RCC 7860 (cell line): ENCODE results near the gene SRC.

Experiments
- DNase-seq: peaks from one replicate; pipeline ENCODE4 v3.0.0-alpha.2; 2015; ENCODE audit warnings: low spot score
- FAIRE-seq: peaks from 2 replicates; lab custom pipeline; 2012; peaks lifted over from hg19 to GRCh38; lab: Jason Lieb, UNC

The SRC gene

GRCh38 chr20:37314617-37315016 lies 31.3 kb upstream of the SRC start:
- FAIRE-seq (no peak), DNase-seq (no peak)

- DNase-seq (no peak), FAIRE-seq (no peak)
These were observed 30.9 kb upstream of the SRC start for GRCh38 chr20:37315021-37315451.

GRCh38 chr20:37315452-37316110 lies 30.4 kb upstream of the SRC start:
- FAIRE-seq, result no peak

GRCh38 chr20:37316116-37316774 lies 29.7 kb upstream of the SRC start:
- DNase-seq (no peak), FAIRE-seq (no peak)

More at GRCh38 chr20:37315452-37316110, 30.4 kb upstream of the SRC start:
- DNase-seq, result no peak

- no peak for DNase-seq
- no peak for FAIRE-seq
These were observed 29.2 kb upstream of the SRC start for GRCh38 chr20:37316775-37317170.

GRCh38 chr20:37317316-37317715 lies 28.6 kb upstream of the SRC start:
- DNase-seq (no peak), FAIRE-seq (no peak)

- FAIRE-seq, result no peak
- DNase-seq, result no peak
These were observed 27.8 kb upstream of the SRC start for GRCh38 chr20:37317994-37318640.

GRCh38 chr20:37319151-37319671 lies 26.7 kb upstream of the SRC start:
- DNase-seq, result no peak

GRCh38 chr20:37323985-37324384 lies 22.0 kb upstream of the SRC start:
- FAIRE-seq (no peak), DNase-seq (no peak)

More at GRCh38 chr20:37319151-37319671, 26.7 kb upstream of the SRC start:
- FAIRE-seq, result no peak

- DNase-seq (no peak), FAIRE-seq (no peak)
These were observed 20.7 kb upstream of the SRC start for GRCh38 chr20:37325206-37325605.

GRCh38 chr20:37326666-37327065 lies 19.3 kb upstream of the SRC start:
- FAIRE-seq, result no peak
- no peak for DNase-seq

- no peak for FAIRE-seq
- no peak for DNase-seq
These were observed 18.2 kb upstream of the SRC start for GRCh38 chr20:37327748-37328147.

- DNase-seq, result no peak
- no peak for FAIRE-seq
These were observed 17.6 kb upstream of the SRC start for GRCh38 chr20:37328149-37328945.

- no peak for FAIRE-seq
- DNase-seq, result no peak
These were observed 16.3 kb upstream of the SRC start for GRCh38 chr20:37329481-37330165.

- no peak for DNase-seq
- no peak for FAIRE-seq
These were observed 15.6 kb upstream of the SRC start for GRCh38 chr20:37330316-37330715.

GRCh38 chr20:37331060-37331857 lies 14.7 kb upstream of the SRC start:
- no peak for DNase-seq
- FAIRE-seq, result no peak

- FAIRE-seq (no peak), DNase-seq (no peak)
These were observed 12.7 kb upstream of the SRC start for GRCh38 chr20:37333130-37333847.

GRCh38 chr20:37333848-37334318 lies 12.1 kb upstream of the SRC start:
- no peak for FAIRE-seq
- DNase-seq, result no peak

GRCh38 chr20:37334450-37334849 lies 11.5 kb upstream of the SRC start:
- no peak for FAIRE-seq

More at GRCh38 chr20:37334450-37334849, 11.5 kb upstream of the SRC start:
- no peak for DNase-seq
